ENCODE data around the gene MYPOP. TPM values are rescaled to one million over a fixed set of nuclear protein-coding genes. Genes with fewer than 3 reads are reported as not detected.

The MYPOP gene
- total and polyA plus RNA-seq, 2 of the 13 experiments (the other 11 are each of a cell fraction or from before 2014, with no cell fraction given) = 2.3 to 2.7 TPM

DNA sequence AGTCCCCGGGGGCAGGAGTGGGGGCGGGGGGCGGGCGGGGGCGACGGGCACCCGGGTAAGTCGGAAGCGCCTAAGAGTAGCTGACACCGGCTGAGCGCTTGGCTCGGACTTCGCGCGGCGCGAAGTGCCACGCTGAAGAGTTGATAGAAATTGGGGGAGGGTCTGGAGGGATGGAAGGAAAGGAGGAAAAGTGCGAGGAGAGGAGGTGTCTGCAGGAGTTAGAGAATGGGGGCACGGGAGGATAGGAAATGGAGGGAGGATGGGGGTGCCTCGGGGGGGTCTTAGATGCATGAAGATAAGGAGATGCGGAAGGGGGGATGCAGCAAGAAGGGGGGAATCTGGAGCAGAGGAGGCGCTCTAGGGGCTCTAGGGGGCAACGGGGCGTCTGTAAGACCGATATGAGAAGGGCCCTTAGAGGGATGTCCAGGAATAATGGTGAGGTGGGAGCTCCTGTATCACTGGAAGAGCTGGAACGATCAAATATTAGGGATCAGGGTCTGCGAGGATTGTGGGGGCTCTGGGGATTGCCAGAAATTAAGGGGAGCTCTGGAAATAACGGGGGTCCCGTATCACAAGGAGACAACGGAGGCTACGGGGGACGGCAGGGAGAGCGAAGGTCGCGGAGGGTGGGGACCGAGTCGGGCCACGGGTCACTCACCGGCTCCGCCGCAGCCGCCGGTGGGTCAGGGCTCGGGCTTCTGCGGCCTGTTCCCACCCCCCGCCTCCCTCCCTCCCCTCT lies at the start of gene MYPOP (continued):
- TF ChIP-seq, protein P1, sequence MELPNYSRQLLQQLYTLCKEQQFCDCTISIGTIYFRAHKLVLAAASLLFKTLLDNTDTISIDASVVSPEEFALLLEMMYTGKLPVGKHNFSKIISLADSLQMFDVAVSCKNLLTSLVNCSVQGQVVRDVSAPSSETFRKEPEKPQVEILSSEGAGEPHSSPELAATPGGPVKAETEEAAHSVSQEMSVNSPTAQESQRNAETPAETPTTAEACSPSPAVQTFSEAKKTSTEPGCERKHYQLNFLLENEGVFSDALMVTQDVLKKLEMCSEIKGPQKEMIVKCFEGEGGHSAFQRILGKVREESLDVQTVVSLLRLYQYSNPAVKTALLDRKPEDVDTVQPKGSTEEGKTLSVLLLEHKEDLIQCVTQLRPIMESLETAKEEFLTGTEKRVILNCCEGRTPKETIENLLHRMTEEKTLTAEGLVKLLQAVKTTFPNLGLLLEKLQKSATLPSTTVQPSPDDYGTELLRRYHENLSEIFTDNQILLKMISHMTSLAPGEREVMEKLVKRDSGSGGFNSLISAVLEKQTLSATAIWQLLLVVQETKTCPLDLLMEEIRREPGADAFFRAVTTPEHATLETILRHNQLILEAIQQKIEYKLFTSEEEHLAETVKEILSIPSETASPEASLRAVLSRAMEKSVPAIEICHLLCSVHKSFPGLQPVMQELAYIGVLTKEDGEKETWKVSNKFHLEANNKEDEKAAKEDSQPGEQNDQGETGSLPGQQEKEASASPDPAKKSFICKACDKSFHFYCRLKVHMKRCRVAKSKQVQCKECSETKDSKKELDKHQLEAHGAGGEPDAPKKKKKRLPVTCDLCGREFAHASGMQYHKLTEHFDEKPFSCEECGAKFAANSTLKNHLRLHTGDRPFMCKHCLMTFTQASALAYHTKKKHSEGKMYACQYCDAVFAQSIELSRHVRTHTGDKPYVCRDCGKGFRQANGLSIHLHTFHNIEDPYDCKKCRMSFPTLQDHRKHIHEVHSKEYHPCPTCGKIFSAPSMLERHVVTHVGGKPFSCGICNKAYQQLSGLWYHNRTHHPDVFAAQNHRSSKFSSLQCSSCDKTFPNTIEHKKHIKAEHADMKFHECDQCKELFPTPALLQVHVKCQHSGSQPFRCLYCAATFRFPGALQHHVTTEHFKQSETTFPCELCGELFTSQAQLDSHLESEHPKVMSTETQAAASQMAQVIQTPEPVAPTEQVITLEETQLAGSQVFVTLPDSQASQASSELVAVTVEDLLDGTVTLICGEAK (IDR thresholded peaks at IDR 0.05) = no peak
- TF ChIP-seq, protein P1 (CRISPR knock-in tag; IDR thresholded peaks at IDR 0.05) = 0 out of 2 replicates have a peak, but pooled peaks have one; percentile 31
- TF ChIP-seq SAP130 (CRISPR knock-in tag; IDR thresholded peaks at IDR 0.05; ENCODE audit: low read depth) (peak; percentile 17), PCBP2 (optimal IDR thresholded peaks at IDR 0.05; ENCODE audit: low read depth, low read length, poor library complexity, severe bottlenecking) (peak; percentile 64), PCBP1 (IDR thresholded peaks at IDR 0.05; ENCODE audit: borderline replicate concordance, low read depth, low read length) (0 out of 2 replicates have a peak, but pooled peaks have one; percentile 8), KDM2A (CRISPR knock-in tag; IDR thresholded peaks at IDR 0.05; ENCODE audit: borderline replicate concordance, low read depth) (no peak; the same call in 1 of the 2 replicates), ZNF382 (CRISPR knock-in tag; IDR thresholded peaks at IDR 0.05; ENCODE audit: borderline replicate concordance) (no peak), SP1 (IDR thresholded peaks at IDR 0.05) (no peak), SP1 (CRISPR knock-in tag; IDR thresholded peaks at IDR 0.05) (no peak; the same call in 1 of the 2 replicates), ZNF441 (CRISPR knock-in tag; IDR thresholded peaks at IDR 0.05; ENCODE audit: borderline replicate concordance) (0 out of 2 replicates have a peak, but pooled peaks have one; percentile 33), ATAD3A (CRISPR knock-in tag; IDR thresholded peaks at IDR 0.05) (no peak), ZNF432 (CRISPR knock-in tag; IDR thresholded peaks at IDR 0.05; ENCODE audit: borderline replicate concordance) (no peak), ZBTB42 (CRISPR knock-in tag; IDR thresholded peaks at IDR 0.05) (0 out of 2 replicates have a peak, but pooled peaks have one; percentile 62), ZNF317 (CRISPR knock-in tag; IDR thresholded peaks at IDR 0.05) (peak; percentile 29; the same call in 1 of the 2 replicates), ZNF331 (CRISPR knock-in tag; IDR thresholded peaks at IDR 0.05) (0 out of 2 replicates have a peak, but pooled peaks have one; percentile 7)
- TF ChIP-seq, protein P2, sequence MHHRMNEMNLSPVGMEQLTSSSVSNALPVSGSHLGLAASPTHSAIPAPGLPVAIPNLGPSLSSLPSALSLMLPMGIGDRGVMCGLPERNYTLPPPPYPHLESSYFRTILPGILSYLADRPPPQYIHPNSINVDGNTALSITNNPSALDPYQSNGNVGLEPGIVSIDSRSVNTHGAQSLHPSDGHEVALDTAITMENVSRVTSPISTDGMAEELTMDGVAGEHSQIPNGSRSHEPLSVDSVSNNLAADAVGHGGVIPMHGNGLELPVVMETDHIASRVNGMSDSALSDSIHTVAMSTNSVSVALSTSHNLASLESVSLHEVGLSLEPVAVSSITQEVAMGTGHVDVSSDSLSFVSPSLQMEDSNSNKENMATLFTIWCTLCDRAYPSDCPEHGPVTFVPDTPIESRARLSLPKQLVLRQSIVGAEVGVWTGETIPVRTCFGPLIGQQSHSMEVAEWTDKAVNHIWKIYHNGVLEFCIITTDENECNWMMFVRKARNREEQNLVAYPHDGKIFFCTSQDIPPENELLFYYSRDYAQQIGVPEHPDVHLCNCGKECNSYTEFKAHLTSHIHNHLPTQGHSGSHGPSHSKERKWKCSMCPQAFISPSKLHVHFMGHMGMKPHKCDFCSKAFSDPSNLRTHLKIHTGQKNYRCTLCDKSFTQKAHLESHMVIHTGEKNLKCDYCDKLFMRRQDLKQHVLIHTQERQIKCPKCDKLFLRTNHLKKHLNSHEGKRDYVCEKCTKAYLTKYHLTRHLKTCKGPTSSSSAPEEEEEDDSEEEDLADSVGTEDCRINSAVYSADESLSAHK (CRISPR knock-in tag; IDR thresholded peaks at IDR 0.05; ENCODE audit: borderline replicate concordance) = no peak
- TF ChIP-seq, protein P3, sequence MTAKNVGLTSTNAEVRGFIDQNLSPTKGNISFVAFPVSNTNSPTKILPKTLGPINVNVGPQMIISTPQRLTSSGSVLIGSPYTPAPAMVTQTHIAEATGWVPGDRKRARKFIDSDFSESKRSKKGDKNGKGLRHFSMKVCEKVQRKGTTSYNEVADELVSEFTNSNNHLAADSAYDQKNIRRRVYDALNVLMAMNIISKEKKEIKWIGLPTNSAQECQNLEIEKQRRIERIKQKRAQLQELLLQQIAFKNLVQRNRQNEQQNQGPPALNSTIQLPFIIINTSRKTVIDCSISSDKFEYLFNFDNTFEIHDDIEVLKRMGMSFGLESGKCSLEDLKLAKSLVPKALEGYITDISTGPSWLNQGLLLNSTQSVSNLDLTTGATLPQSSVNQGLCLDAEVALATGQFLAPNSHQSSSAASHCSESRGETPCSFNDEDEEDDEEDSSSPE (CRISPR knock-in tag; IDR thresholded peaks at IDR 0.05) = peak; percentile 45
